GM12878 (cell line): ENCODE data around the gene SPPL3. TPM values are rescaled to one million over a fixed set of nuclear protein-coding genes. Genes with fewer than 3 reads are reported as not detected.

Experiments
- BHLHE40 ChIP-seq, 2 experiments: fragments of 450-650 bp in 1 of 2; IDR thresholded peaks; 2 replicates each; pipeline ENCODE4 v1.6.1; 2011 to 2017; ENCODE audit warnings: low read depth in 2 of 2, borderline replicate concordance in 1 of 2, improper control_type of control experiment in 1 of 2, low read length in 1 of 2, mild to moderate bottlenecking in 1 of 2
- CHD1 ChIP-seq: IDR thresholded peaks from 2 replicates; pipeline ENCODE4 v1.6.1; 2012; ENCODE audit warnings: low read depth, low read length, improper control_type of control experiment
- ELK1 ChIP-seq: IDR thresholded peaks from 2 replicates; pipeline ENCODE4 v1.6.1; 2012; ENCODE audit warnings: low read depth, low read length, improper control_type of control experiment
- HCFC1 ChIP-seq: fragments of 150-350 bp; IDR thresholded peaks from 2 replicates; pipeline ENCODE4 v1.6.1; 2014; ENCODE audit warnings: low read length
- IKZF1 ChIP-seq: fragments of 450-650 bp; conservative IDR thresholded peaks from 2 replicates; pipeline ENCODE4 v1.6.1; 2017; ENCODE audit warnings: antibody characterized with exemption, mild to moderate bottlenecking
- IRF4 ChIP-seq: IDR thresholded peaks from 2 replicates; pipeline ENCODE4 v1.6.1; 2011; ENCODE audit warnings: low read depth, low read length
- KLF5 ChIP-seq: fragments of 450-650 bp; IDR thresholded peaks from 2 replicates; pipeline ENCODE4 v1.6.1; 2014; ENCODE audit warnings: mild to moderate bottlenecking; ENCODE audit not compliant: partially characterized antibody
- MTA3 ChIP-seq: IDR thresholded peaks from 2 replicates; pipeline ENCODE4 v1.6.1; 2012; ENCODE audit warnings: low read length, inconsistent platforms, borderline replicate concordance
- NFIC ChIP-seq: IDR thresholded peaks from 2 replicates; pipeline ENCODE4 v1.6.1; 2012; ENCODE audit warnings: low read depth, mild to moderate bottlenecking, inconsistent platforms, low read length, moderate library complexity
- NFXL1 ChIP-seq: fragments of 450-650 bp; IDR thresholded peaks from 2 replicates; pipeline ENCODE4 v1.6.1; 2017; ENCODE audit warnings: antibody characterized with exemption, mild to moderate bottlenecking, borderline replicate concordance
- NFYA ChIP-seq: IDR thresholded peaks from 2 replicates; pipeline ENCODE4 v1.6.1; 2011; ENCODE audit warnings: low read depth, mild to moderate bottlenecking, low read length, improper control_type of control experiment, borderline replicate concordance
- NR2C1 ChIP-seq: fragments of 450-650 bp; IDR thresholded peaks from 2 replicates; pipeline ENCODE4 v1.6.1; 2017; ENCODE audit warnings: antibody characterized with exemption, mild to moderate bottlenecking, moderate library complexity
- NR2C2 ChIP-seq: IDR thresholded peaks from 2 replicates; pipeline ENCODE4 v1.6.1; 2011; ENCODE audit warnings: borderline replicate concordance, low read depth; ENCODE audit not compliant: control insufficient read depth, insufficient read length
- POLR2AphosphoS2 ChIP-seq: IDR thresholded peaks from 2 replicates; pipeline ENCODE4 v1.6.1; 2011; ENCODE audit warnings: low read depth, mild to moderate bottlenecking, low read length, improper control_type of control experiment, moderate library complexity
- RBBP5 ChIP-seq: fragments of 200-600 bp; sonication (generic); conservative IDR thresholded peaks from 2 replicates; pipeline ENCODE4 v1.6.1; 2016
- RCOR1 ChIP-seq: conservative IDR thresholded peaks from 2 replicates; pipeline ENCODE4 v1.6.1; 2012; ENCODE audit warnings: low read depth, low read length, improper control_type of control experiment
- SIN3A ChIP-seq: IDR thresholded peaks from 2 replicates; pipeline ENCODE4 v1.6.1; 2012; ENCODE audit warnings: low read depth, low read length, improper control_type of control experiment
- STAT1 ChIP-seq: fragments of 450-650 bp; conservative IDR thresholded peaks from 2 replicates; pipeline ENCODE4 v1.6.1; 2014; ENCODE audit warnings: antibody characterized with exemption, mild to moderate bottlenecking
- WRNIP1 ChIP-seq: IDR thresholded peaks from 2 replicates; pipeline ENCODE4 v1.6.1; 2011; ENCODE audit warnings: low read depth, low read length, improper control_type of control experiment, borderline replicate concordance
- YY1 ChIP-seq: IDR thresholded peaks from 2 replicates; pipeline ENCODE4 v1.6.1; 2011; ENCODE audit warnings: low read depth, mild to moderate bottlenecking, low read length
- ZBTB4 ChIP-seq: fragments of 450-650 bp; formaldehyde crosslinking; IDR thresholded peaks from 2 replicates; pipeline ENCODE4 v1.4.0; 2022; ENCODE audit warnings: mild to moderate bottlenecking, moderate library complexity
- ZNF24 ChIP-seq: fragments of 450-650 bp; IDR thresholded peaks from 2 replicates; pipeline ENCODE4 v1.6.1; 2017; ENCODE audit warnings: antibody characterized with exemption, mild to moderate bottlenecking
- polyA plus RNA-seq, 11 experiments: library from polyadenylated mRNA; depleted of rRNA in 4 of 11; unstranded in 6 of 11; stranded (reverse) in 5 of 11; fragments of >200 nt; fragmentation: Nextera tagmentation in 4 of 11; fragmentation: Illumina TruSeq in 1 of 11; extraction: Ambion mirVana in 4 of 11; extraction: Trizol in 1 of 11; gene quantifications; 1 replicate in 1 of 11; 2 replicates in 10 of 11; pipeline versions ENCODE4 v1.2.1 to v1.2.3, GENCODE V29; 2011 to 2016; ENCODE audit warnings: inconsistent platforms in 2 of 11, missing spikeins in 2 of 11, low read depth in 1 of 11
- total RNA-seq, 4 experiments: library from RNA; depleted of rRNA in 3 of 4; stranded (reverse); fragments of >200 nt in 3 of 4; fragmentation: Illumina TruSeq in 1 of 4; extraction: Trizol in 1 of 4; gene quantifications; 2 replicates each; pipeline versions ENCODE4 v1.2.1 to v1.2.3, GENCODE V29; 2013 to 2021
- TF ChIP-seq, protein P1 (sequence below): fragments of 450-650 bp; IDR thresholded peaks from 2 replicates; pipeline ENCODE4 v1.6.1; 2017; ENCODE audit warnings: low read depth, mild to moderate bottlenecking, moderate library complexity
- TF ChIP-seq, protein P2 (sequence below): fragments of 450-650 bp; IDR thresholded peaks from 2 replicates; pipeline ENCODE4 v1.6.1; 2017; ENCODE audit warnings: mild to moderate bottlenecking, low read depth, inconsistent platforms; ENCODE audit not compliant: poor library complexity, severe bottlenecking

The SPPL3 gene
- total and polyA plus RNA-seq, 10 of the 15 experiments (the other 5 are each of a cell fraction or from before 2014, with no cell fraction given), result 4.3 to 45.5 (median 11.7) TPM

DNA sequence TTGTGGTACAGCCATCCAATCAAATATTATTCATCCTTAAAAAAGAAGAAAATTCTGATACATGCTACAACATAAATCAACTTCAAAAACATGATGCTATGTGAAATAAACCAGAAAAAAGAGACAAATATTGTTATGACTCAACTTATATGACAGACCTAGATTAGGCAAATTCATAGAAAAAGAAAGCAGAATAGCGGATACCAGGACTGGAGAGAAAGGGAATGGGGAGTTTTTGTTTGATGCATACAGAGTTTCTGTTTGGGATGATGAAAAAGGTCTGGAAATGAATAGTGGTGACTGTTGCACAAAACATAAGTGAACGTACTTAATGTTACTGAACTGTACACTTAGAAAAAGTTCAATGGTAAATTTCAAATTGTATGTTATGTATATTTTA, 82.3 kb downstream of the SPPL3 start (continued):
- TF ChIP-seq RBBP5 (no peak), ZBTB4 (no peak), NR2C1 (no peak), NFIC (peak; percentile 80), ELK1 (no peak), SIN3A (no peak), IKZF1 (no peak), POLR2AphosphoS2 (no peak), BHLHE40 (IDR thresholded peaks at IDR 0.05; ENCODE audit: borderline replicate concordance in 1 of 2, low read depth in 2 of 2, low read length in 1 of 2) (no peak), RCOR1 (no peak), IRF4 (peak; percentile 41; the same call in 1 of the 2 replicates), MTA3 (0 out of 2 replicates have a peak, but pooled peaks have one; percentile 58), ZNF24 (no peak), NFYA (no peak), STAT1 (no peak), HCFC1 (no peak), WRNIP1 (no peak), KLF5 (no peak), YY1 (no peak), NR2C2 (no peak), CHD1 (no peak), NFXL1 (no peak)
- TF ChIP-seq, protein P1, sequence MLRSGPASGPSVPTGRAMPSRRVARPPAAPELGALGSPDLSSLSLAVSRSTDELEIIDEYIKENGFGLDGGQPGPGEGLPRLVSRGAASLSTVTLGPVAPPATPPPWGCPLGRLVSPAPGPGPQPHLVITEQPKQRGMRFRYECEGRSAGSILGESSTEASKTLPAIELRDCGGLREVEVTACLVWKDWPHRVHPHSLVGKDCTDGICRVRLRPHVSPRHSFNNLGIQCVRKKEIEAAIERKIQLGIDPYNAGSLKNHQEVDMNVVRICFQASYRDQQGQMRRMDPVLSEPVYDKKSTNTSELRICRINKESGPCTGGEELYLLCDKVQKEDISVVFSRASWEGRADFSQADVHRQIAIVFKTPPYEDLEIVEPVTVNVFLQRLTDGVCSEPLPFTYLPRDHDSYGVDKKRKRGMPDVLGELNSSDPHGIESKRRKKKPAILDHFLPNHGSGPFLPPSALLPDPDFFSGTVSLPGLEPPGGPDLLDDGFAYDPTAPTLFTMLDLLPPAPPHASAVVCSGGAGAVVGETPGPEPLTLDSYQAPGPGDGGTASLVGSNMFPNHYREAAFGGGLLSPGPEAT, result peak; percentile 28; the same call in 1 of the 2 replicates
- TF ChIP-seq, protein P2, sequence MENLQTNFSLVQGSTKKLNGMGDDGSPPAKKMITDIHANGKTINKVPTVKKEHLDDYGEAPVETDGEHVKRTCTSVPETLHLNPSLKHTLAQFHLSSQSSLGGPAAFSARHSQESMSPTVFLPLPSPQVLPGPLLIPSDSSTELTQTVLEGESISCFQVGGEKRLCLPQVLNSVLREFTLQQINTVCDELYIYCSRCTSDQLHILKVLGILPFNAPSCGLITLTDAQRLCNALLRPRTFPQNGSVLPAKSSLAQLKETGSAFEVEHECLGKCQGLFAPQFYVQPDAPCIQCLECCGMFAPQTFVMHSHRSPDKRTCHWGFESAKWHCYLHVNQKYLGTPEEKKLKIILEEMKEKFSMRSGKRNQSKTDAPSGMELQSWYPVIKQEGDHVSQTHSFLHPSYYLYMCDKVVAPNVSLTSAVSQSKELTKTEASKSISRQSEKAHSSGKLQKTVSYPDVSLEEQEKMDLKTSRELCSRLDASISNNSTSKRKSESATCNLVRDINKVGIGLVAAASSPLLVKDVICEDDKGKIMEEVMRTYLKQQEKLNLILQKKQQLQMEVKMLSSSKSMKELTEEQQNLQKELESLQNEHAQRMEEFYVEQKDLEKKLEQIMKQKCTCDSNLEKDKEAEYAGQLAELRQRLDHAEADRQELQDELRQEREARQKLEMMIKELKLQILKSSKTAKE, result no peak
